Measurements from ENCODE around the gene HES5.

HES5 gene

DNA sequence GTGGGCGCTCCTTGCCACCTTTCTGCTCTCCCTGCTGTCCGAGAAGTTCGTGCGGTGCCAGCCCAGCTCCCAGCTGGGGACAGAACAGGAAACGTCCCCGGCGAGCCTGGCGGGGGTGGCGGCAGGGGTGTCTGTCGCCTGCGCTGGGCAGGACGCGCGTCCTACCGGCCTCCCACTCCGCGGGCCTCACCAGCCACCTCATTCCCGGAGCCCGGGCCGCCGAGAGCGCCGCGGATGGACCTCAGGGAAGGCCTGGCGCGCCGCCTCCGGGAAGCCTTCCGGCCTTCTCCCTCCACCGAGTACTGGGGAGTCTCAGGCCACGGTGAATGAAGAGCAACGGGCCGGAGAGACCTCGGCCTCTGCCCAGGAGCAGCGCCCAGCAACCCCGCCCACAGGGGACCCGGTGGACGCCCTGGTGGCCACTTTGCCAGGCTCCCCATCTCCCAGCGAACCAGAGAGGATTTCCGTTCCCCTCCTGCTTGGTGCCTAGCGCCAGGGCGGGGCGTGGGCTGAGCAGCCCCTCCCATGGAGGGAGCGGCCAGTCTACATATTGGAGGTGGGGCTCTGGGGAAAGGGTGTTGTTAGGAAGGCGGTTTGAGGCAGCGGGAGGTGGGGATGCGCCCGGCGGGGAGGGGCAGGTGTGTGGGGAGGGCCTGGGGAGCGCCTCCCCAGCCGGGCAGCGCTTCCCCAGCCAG is 16.6 kb upstream of the HES5 start:
- DNase-seq (ENCODE audit: low spot score): peak; percentile 86

DNA sequence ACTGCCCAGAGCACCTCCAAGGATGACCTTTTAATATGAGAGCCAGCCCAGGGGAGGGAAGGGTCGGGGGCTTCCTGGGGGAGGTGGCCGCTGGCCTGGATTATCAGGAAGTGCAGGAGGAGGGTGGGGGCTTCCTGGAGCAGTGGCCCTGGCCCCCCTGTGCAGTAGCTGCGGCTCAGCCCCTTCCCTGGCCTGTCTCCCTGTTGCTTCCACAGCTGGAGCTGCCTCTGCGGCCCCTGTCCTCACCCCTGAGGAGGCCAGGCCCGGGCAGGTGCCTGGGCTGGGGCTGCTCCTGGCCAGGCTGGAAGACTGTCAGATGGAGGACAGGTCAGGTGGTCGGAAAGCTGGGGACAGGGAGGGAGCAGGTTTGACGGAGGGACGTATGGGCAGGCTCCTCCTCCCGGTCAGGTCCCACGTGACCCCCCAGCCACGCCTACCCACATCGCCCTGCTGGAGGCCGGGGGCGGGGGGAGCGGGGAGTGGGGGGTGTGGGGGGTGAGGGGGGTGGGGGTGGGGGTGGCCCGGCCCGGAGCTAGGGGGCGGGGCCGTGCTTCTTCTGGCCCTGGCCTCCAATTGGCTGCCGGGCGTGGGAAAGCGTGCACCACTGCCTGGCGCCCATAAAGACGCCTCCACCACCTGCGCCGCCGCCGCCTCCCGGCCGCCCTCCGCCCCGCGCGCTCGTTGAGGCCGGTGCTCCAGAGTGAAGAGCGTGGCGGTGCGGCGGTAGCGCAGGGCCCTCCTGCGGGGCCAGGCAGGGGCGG is 15.9 kb upstream of the HES5 start:
- DNase-seq (ENCODE audit: low spot score): peak; percentile 97

DNA sequence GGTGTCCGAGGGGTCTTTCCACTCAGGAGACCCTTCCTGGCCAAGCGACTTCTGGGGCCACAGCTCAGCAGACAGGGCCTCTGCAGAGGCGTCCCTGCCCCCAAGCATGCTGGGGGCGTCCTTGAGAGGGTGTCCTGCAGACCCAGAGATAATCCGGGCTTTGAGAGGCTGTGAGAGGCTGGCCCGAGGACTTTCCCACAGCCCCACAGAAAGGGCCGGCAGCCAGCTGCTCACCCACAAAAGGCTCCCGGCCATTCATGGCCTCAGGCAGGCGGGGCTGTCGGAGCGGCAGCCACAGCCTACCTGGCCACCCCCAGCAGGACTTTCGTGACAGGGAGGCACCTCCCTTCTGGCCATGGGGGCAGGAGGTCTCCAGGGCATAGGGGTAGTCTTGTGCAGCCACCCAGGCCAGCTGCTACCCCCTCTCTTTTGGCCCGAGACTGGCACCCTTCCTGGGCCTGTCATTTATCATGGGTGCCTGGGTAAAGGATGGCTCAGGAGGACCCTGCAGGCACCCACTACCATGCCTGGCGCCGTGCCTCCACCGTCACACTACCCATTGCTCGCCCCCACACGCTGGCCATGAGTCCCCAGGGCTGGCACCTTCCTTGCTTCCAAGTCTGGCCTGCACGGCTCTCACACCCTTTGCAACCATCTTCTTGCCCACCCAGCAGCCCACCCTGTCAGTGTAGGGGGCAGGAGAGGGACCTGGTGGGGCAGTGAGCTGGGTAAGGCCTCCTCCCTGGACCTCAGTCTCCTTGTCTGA is 15.0 kb upstream of the HES5 start:
- DNase-seq (ENCODE audit: low spot score): no peak

DNA sequence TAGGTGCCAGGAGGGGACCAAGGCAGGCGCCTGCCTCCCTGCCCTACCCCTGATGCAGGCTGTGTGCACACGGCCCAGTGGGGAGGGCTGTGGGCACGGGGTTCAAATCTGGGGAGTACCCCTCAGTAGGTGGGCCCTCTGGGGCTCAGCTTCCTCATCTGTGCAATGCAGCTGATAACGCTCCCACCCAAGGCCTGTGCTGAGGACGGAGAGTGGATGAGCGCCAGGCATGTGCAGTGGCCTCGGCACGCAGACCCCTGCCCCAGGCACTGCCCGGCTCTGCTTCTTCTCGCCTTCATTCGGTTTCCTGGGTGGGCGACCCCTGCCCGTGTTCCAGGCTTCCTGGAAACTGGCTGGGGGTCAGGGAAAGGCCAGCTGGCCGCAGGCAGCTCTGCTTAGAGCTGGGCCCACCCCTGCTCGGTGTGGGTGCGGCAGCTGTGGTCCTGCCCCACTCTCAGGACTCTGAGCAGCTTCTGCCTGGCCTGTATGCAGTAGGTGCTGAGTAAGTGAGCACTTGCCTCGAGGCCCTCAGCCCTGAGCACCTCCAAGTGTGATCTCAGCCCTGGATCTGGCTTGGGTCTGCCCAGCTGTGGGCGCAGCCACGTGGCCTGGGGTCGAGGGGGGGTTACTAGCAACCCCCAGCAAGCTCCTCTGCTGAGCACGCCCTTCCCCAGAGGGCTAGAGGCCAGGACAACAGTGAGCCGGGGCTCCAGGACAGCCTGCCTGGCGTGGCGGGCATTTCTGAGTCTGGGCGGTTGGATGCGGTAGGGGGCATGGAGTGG is 14.2 kb upstream of the HES5 start:
- no peak for DNase-seq (ENCODE audit: low spot score)

DNA sequence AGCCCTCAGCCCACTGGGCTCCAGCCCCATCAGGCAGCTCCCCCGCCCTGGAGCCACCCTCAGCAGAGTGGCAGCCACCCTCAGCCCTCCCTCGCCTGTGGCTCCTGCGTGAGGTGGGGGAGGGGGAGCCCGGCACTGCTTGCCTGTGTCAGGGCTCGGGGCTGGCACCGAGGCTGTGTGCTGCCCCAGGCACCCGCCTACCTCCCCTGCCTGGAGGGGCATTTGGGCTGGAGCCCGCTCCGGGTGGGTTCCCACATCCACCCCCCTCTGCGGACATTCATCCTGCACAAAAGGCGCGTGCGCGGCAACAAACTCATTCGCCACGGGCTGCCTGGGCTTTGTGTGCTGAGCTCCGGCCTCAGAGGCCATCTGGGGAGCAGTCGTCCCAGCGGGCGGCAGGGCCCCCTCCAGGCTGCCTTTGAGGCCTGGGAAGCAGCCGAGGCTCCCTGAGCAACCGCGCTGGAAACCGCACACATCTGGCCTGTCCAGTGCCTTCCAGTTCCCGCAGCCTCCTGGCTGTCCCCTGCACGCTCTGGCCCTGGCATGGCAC is 13.6 kb upstream of the HES5 start:
- DNase-seq (ENCODE audit: low spot score): no peak

DNA sequence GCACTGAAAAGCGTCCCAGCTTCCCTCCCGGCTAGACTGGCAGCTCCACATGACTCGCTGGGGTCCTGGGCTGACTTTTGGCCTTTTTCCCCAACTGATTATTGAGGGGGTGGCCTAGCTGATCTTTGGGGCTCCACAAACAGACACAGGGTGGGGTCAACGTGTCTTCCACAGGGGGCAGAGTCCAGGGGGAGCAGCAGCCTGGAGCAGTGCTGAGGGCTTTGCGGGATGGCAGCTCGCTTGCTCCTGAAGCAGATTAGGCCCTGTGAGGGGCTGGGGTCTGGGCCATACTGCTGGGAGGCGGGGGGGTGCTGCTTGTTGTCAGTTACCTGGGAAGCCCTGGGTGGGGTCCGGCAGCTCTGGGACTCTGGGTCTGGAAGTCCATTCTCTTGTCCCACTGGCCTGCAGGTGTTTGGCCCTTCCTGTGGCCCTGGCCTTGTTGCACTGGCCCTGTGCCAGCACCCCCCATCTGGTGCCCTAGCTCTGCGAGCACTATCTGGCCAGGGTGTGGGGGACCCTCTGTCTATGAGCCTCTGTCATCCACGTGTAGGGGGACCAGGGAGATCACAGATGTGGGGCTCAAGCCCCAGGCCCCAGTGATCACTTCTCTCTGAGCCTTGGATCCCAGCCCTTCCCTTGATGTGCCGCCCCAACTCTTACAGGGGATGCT is 12.3 kb upstream of the HES5 start:
- DNase-seq (ENCODE audit: low spot score): no peak

DNA sequence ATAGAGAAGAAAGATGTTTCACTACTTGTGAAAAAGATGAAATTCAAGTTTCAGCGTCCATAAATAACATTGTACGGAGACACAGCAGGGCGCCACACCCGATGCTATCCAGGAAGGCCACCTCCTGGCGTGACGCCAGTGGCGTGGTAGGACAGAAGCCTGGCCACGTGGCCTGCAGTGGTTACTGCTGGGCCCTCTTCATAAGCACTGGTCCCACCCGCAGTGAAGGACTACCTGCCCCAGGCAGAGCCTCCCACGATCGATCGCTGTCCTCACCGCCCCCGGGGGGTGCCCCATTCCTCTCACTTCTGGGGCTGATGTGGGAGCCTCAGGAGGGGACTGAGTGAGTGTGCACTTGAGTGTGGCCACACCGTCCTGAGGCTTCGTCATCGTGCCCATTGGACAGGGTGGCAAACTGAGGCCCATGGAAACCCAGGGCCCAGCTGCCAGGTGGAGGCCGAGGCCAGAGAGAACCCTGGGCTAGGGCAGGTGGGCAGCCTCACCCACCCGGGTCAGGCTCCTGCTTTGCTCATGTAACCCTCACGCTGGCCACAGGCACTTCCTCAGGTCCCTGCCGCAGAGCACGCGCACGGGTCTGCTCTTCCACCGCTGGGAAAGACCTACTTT is 11.7 kb upstream of the HES5 start:
- DNase-seq (ENCODE audit: low spot score): no peak

DNA sequence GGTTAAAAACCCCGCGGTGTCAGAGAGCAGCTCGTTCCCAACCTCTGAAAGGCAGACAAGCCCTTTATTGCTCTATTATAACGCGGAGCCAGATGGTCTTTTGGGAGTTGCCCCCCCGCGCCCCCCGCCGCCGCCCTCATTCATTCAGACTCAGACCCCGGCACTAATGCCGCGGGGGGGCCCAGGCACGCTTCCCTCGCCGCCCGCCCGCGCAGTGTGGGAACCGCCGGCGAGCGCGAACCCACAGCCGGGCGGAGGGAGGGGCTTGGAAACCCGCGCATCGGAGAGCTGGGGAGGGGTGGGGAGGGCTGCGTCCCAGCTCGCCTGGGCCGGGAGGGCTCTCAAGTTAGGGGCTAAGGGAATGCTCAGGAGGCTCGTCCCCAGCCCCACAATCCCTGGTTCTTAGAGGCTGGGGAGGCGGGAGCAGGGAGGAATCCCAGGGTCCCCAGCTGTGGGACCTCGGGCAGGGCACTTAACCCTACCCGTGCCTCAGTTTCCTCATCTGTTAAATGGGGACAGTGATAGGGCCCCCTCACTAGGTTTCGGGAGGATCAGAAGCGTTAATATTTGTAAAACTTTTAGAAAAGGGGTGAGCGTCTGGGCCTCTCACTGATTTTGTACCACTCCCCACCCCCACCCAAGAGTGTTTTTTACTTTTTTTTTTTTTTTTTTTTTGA is 10.9 kb upstream of the HES5 start:
- no peak for DNase-seq (ENCODE audit: low spot score)

DNA sequence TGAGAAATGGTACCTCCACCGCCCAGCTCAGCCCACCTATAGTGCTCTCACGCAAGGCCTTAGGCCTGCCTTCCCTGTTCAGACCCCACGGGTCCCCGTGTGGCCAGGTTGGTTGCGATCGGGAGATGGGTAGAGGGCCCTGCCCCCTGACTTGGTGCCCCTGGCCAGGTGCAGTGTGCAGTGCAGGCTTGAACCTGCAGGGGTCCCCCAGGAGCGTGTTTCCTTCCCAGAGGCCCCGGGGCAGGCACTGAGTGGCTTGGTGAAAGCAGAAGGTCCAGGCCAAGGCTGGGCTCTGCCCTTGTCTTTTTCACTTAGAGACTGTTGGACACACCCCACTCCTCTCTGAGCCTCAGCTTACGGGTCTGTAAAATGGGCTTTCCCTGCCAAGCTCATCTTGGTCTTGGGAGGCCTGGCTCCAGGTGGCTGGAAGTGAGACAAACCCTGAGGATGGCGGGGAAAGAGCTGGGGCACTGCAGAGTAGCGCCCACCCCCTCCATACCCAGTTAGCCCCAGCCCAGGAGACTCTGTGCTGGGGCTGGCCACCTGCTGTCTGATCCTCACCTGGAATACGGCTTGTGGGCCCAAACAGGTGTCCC is 9.3 kb upstream of the HES5 start:
- no peak for DNase-seq (ENCODE audit: low spot score)

DNA sequence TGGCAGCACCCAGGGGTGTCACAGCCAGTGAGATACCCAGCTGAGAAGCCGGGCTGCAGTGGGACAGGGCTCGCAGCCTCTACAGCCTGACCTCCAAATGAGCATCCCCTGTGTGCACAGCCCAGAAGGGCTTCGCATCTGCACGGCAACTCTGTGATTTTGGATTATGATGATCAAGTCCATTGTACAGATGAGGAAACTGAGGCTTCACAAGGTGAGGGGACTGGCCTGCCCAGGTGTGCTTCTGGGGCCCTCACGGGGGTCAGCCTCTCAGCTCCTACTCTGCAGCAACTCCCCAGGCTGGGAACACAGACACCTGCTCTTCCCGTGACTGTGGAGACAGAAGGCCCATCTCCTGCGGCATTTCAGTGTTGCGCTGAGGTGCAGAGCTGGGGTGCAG is 8.8 kb upstream of the HES5 start:
- DNase-seq (ENCODE audit: low spot score): no peak

DNA sequence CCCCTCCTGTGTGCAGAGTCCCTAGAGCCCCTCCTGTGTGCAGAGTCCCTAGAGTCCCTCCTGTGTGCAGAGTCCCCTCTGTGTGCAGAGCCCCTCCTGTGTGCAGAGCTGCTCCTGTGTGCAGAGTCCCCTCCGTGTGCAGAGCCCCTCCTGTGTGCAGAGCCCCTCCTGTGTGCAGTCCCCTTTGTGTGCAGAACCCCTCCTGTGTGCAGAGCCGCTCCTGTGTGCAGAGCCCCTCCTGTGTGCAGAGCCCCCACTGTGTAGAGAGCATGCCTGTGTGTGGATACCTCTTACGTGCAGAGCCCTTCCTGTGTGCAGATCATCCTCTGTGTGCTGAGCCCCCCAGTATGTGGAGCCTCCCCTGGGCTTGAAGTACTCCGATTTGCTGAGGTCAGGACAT is 8.3 kb upstream of the HES5 start:
- no peak for DNase-seq (ENCODE audit: low spot score)

DNA sequence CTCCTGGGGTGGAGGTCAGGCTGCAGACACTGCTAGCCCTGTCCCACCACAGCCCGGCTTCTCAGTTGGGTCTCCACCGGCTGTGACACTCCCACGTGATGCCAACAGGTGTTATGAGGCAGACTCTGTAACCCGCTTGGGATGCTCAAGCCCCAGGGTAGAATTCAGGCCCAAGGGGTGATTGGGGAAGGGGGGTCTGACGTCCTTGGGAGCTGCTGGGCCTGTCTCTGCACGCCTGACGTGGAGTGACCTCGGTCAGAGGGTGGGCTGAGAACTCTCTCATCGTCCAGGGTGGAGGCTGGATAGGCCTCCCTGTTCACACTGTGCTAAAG is 7.7 kb upstream of the HES5 start:
- no peak for DNase-seq (ENCODE audit: low spot score)

DNA sequence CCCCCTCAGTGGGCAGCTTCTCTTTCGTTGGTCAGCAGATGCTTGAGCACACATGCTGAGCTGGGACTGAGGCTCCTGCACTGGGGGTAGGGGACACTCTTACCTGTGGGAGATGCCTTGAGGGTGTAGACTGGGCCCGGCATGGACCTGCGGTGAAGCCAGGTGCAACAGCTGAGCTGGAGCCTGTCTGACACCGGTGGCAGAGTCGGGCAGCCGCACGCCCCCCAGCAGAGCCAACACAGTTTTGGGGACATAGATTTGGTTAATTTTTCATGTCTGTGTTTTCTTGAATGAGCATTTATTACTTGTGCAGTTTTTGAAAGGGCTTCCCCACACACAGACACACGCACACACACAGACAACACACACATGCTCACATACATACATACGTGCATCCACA is 5.9 kb upstream of the HES5 start:
- DNase-seq (ENCODE audit: low spot score): no peak

DNA sequence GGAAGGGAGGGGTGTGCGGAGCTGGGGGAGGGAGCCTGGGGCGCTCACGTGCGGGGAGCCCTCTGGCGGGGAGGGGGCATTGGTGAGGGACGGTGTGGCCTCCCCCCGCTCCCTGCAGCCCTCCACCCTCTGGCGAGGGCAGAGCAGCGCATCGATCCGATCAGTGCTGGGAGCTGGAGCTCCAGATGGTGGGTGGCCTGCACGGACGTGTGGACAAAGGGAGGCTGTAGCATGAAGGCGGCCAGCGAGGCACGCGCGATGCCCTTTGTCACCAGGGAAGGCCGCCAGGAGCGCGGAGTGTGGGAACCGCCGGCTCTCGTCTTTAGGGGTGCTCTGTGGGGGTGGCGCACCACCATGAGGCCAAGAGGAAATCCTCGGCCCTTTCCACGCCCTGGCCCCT is 5.4 kb upstream of the HES5 start:
- DNase-seq (ENCODE audit: low spot score): no peak

DNA sequence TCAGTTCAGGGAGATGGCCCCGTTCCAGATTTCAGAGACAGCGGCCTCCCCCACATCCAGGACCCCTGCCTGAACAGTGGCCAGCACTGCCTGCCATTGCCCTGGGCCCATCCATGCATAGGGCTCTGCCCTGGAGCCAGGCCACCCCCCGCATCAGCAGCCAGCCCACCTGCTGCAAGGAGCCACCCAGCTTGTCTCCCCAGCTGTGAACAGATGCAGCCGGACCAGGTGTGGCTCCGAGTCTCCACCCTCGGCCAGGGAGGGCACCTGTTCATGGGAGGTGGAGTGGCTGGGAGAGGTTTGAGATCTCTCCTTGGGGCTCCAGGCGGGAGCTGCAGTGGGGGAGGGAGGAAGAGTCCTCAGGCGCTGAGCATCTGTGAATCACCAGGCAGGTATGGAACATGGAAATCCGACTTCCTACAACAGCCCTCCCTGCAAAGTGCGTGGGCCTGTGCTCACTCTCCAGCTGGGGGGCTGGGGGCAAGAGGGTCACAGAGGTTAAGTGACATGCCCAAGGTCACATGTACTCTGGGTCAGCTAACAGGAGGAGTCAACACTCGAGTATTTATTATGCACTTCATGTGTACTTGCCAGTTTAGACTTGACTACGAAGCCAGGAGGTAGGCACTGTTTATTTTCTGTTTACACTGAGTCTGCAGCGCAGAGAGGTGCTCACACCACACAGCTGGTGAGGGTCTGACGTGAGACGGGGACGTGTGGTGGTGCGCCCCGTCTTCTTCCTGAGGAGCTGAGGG is 4.8 kb upstream of the HES5 start:
- DNase-seq (ENCODE audit: low spot score): no peak

DNA sequence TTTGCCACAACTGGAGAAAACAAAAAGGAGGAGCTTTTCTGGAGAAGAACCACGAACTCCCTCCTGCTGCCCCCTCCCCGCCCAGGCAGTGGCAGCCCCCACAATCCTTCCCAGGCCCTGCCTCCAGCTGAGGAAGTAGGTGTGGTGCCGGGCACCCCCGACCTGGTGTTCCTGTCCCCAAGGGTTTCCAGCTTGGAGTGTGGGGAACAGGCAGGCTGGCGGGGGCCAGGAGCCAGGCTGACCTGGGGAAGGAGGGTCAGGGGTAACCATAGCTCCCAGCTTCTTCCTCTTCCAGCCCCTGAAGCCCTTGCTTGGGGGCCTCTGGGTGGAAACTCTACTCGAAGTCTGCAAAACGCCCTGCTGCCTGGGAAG is 4.2 kb upstream of the HES5 start:
- no peak for DNase-seq (ENCODE audit: low spot score)

DNA sequence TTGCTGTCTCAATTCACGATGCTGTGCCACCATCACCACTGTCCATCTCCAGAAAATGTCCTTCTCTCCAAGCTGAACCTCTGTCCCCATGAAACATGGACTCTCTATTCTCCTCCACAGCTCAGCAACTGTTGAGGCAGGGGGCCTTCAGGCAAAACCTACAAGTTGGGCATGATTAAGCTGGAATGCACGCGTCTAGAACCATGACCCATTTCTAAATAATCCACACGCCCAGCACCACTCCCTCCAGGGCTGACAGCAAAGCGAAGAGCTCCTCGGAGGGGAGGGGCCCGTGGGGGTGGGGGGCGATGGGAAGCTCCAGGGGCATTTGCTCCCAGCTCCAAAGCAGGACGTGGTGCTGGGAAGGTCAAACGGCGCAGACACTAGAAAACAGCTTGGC is 3.3 kb upstream of the HES5 start:
- no peak for DNase-seq (ENCODE audit: low spot score)

DNA sequence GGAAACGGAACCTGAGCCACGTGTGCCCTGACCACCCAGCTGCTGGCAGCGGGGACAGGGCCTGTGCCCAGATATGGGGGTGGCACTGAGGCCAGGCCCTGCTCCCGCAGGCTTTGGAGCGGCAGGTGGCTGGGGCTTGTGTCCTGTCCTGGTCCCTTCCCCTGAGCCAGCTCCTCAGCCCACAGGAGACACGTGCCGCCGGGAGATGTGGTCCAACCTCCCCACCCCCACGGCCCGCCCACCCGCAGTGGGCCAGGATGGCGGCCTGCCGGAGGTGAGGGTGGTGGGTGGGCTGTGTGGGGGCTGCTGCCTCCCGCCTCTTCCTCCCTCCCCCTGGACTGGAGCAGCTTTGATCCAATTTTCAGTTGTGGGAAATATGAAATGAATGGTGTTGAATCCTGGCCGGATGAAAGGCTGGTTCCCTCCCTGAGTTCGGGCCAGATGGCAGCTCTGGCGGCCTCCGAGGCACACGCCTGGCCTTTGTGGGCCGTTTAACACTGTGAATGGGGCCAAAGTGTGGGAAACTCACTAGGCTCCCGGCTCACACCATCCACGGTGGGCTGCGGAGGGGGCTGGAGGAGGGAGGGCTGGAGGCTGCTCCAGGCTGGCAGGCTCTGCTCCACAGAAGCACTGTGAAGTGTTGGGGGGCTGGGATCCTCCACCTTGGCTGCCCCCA is 2.6 kb upstream of the HES5 start:
- DNase-seq (ENCODE audit: low spot score): no peak

Measured in germinal center (tissue), 1 donor.